ENCODE measurements around the gene MTIF2.

DNA sequence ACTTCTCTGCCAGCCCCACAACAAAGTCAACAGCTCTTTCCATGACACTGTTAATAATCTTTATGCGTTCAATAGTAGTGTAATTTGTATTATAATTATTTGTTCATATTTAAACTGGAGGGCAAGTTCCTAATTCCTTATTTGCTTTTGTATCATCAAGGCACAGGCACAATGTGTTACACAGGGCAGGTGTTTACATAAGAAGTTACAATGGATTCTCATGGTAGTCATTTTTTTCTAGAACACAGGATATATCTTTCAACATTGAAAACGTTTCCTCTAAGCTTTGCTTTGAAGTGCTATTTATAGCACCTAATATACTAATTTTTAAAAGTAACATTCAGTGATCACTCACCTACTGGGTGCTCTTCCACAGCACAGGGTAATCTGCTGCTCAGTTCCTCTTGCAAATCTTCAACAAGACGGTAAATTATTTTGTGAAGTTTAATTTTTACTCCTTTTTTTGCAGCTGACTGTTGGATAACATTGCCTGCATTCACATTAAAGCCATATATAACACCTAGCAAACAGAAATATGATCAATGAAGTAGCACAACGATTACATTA, 29.3 kb downstream of the MTIF2 start:
- TF ChIP-seq TCF7L2 (IDR thresholded peaks at IDR 0.05; ENCODE audit: low read depth, low read length): no peak
- TF ChIP-seq, protein P1, sequence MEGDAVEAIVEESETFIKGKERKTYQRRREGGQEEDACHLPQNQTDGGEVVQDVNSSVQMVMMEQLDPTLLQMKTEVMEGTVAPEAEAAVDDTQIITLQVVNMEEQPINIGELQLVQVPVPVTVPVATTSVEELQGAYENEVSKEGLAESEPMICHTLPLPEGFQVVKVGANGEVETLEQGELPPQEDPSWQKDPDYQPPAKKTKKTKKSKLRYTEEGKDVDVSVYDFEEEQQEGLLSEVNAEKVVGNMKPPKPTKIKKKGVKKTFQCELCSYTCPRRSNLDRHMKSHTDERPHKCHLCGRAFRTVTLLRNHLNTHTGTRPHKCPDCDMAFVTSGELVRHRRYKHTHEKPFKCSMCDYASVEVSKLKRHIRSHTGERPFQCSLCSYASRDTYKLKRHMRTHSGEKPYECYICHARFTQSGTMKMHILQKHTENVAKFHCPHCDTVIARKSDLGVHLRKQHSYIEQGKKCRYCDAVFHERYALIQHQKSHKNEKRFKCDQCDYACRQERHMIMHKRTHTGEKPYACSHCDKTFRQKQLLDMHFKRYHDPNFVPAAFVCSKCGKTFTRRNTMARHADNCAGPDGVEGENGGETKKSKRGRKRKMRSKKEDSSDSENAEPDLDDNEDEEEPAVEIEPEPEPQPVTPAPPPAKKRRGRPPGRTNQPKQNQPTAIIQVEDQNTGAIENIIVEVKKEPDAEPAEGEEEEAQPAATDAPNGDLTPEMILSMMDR (IDR thresholded peaks at IDR 0.05): no peak
